MM.1S (cell line): ENCODE results near the gene HAT1.

Source experiments
- DNase-seq: peaks from one replicate; pipeline ENCODE4 v3.0.0-alpha.2; 2015
- H2AFZ ChIP-seq: fragments of 300-600 bp; sonication (generic); 2 replicates; pipeline ENCODE4 v1.6.0; 2016; ENCODE audit warnings: antibody characterized with exemption, low read length
- H3F3A ChIP-seq: fragments of 300-600 bp; sonication (generic); 2 replicates; pipeline ENCODE4 v1.6.1; 2016; ENCODE audit warnings: mild to moderate bottlenecking, antibody characterized with exemption, low read length, moderate library complexity, mixed read lengths; ENCODE audit not compliant: insufficient read depth
- H3K27ac ChIP-seq: fragments of 300-600 bp; sonication (generic); 2 replicates; pipeline ENCODE4 v1.5.1; 2016; ENCODE audit warnings: mild to moderate bottlenecking, low read length
- H3K27me3 ChIP-seq: fragments of 300-600 bp; sonication (generic); replicated peaks from 2 replicates; pipeline ENCODE4 v1.6.0; 2016; ENCODE audit warnings: low read length; ENCODE audit not compliant: insufficient read depth
- H3K36me3 ChIP-seq: fragments of 300-600 bp; sonication (generic); replicated peaks from 2 replicates; pipeline ENCODE4 v1.6.1; 2016; ENCODE audit warnings: mild to moderate bottlenecking, low read length, mixed read lengths; ENCODE audit not compliant: insufficient read depth
- H3K4me1 ChIP-seq: fragments of 300-600 bp; sonication (generic); 2 replicates; pipeline ENCODE4 v1.6.1; 2016; ENCODE audit warnings: low read length, mixed read lengths
- H3K4me2 ChIP-seq: fragments of 300-600 bp; sonication (generic); 2 replicates; pipeline ENCODE4 v1.6.0; 2016; ENCODE audit warnings: low read depth, low read length
- H3K4me3 ChIP-seq: fragments of 300-600 bp; sonication (generic); 2 replicates; pipeline ENCODE4 v1.5.1; 2016; ENCODE audit warnings: low read length, mixed read lengths
- H3K79me2 ChIP-seq: fragments of 300-600 bp; sonication (generic); 2 replicates; pipeline ENCODE4 v1.6.1; 2016; ENCODE audit warnings: mixed run types, low read length, mixed read lengths
- H3K9ac ChIP-seq: fragments of 300-600 bp; sonication (generic); 2 replicates; pipeline ENCODE4 v1.6.1; 2016; ENCODE audit warnings: low read length, mixed read lengths
- H3K9me2 ChIP-seq: fragments of 300-600 bp; sonication (generic); replicated peaks from 2 replicates; pipeline ENCODE4 v1.6.1; 2016; ENCODE audit warnings: mild to moderate bottlenecking, low read length, mixed read lengths; ENCODE audit not compliant: insufficient read depth
- H3K9me3 ChIP-seq: fragments of 300-600 bp; sonication (generic); replicated peaks from 2 replicates; pipeline ENCODE4 v1.6.1; 2016; ENCODE audit warnings: mild to moderate bottlenecking, low read length, mixed read lengths; ENCODE audit not compliant: insufficient read depth
- H4K20me1 ChIP-seq: fragments of 300-600 bp; sonication (generic); 2 replicates; pipeline ENCODE4 v1.6.1; 2016; ENCODE audit warnings: mild to moderate bottlenecking, low read length, moderate library complexity, mixed read lengths; ENCODE audit not compliant: insufficient read depth
- CTCF ChIP-seq: fragments of 300-600 bp; sonication (generic); IDR thresholded peaks from 2 replicates; pipeline ENCODE4 v1.5.1; 2016; ENCODE audit warnings: antibody characterized with exemption, low read length, mixed read lengths
- EZH2 ChIP-seq: fragments of 300-600 bp; sonication (generic); optimal IDR thresholded peaks from 2 replicates; pipeline ENCODE3; 2017; ENCODE audit warnings: low read depth, mild to moderate bottlenecking, antibody characterized with exemption, low read length, mixed read lengths
- EZH2phosphoT487 ChIP-seq: fragments of 300-600 bp; sonication (generic); IDR thresholded peaks from 2 replicates; pipeline ENCODE4 v1.6.1; 2018; ENCODE audit warnings: antibody characterized with exemption, low read length

HAT1 gene

GRCh38 chr2:171965661-171966060 lies 43.4 kb downstream of the HAT1 start:
- H3K9me3 ChIP-seq: no peaks in the 10 kb centered on the region
- H3K27me3 ChIP-seq: no peaks in the 10 kb centered on the region
- H3K4me3 ChIP-seq: no peak overlapping the region
- no peaks in the 10 kb centered on the region for H3F3A ChIP-seq
- no peak overlapping the region for H2AFZ ChIP-seq
- DNase-seq: no peak
- H3K4me2 ChIP-seq: no peak overlapping the region
- no peaks in the 10 kb centered on the region for H3K9me2 ChIP-seq
- no peaks in the 10 kb centered on the region for H3K4me1 ChIP-seq
- H3K9ac ChIP-seq: no peak overlapping the region
- H3K79me2 ChIP-seq: no peaks in the 10 kb centered on the region
- TF ChIP-seq EZH2 (no peak), EZH2phosphoT487 (no peak)
- H3K36me3 ChIP-seq: no peaks in the 10 kb centered on the region
- H3K27ac ChIP-seq: no peak overlapping the region
- H4K20me1 ChIP-seq: no peaks in the 10 kb centered on the region

DNA sequence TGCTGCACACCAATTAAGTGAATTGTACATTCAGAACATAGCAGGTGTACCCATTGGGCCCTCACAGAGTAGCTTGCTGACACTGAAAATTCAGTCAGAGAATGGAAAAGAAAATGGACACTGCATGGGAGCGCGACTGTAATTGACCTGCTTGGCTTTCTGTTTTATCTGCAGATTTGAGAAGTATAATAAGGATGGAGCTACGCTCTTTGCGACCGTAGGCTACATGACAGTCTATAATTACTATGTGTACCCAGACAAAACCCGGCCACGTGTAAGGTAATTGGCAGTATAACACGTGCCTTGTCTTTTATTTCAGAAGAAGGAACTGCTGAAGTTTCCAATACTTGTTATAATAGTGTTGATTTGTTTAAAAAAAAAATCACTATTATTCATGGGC lies 44.0 kb downstream of the HAT1 start:
- no peaks in the 10 kb centered on the region for H3K36me3 ChIP-seq
- TF ChIP-seq EZH2: no peak
- TF ChIP-seq CTCF: no peak
- no peak overlapping the region for H3K9ac ChIP-seq

DNA sequence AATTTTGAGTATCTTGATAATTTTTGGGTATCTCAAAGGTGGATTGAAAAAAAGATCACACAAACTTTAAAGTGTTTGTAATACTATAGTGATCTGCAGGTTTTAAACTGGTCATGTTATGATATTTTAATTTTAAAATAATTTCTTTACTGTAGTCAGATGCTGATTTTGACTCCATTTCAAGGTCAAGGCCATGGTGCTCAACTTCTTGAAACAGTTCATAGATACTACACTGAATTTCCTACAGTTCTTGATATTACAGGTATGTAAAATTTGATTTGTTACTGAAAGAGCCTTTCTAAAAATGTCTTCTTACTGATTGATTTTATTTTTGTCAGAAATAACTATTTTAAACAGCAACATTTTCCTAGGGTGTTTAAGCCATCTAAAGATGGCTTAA lies 44.4 kb downstream of the HAT1 start:
- Histone ChIP-seq H3K4me3 (no peak overlapping the region), H3K4me1 (no peaks in the 10 kb centered on the region), H4K20me1 (no peaks in the 10 kb centered on the region), H3K79me2 (no peaks in the 10 kb centered on the region), H3K27me3 (no peaks in the 10 kb centered on the region), H3F3A (no peaks in the 10 kb centered on the region), H3K9ac (no peak overlapping the region), H3K36me3 (no peaks in the 10 kb centered on the region), H3K9me2 (no peaks in the 10 kb centered on the region), H2AFZ (no peak overlapping the region), H3K4me2 (no peak overlapping the region), H3K27ac (no peak overlapping the region), H3K9me3 (no peaks in the 10 kb centered on the region)
- TF ChIP-seq EZH2phosphoT487 (no peak), CTCF (no peak), EZH2 (no peak)
- no peak for DNase-seq

More for the DNA sequence above, 44.0 kb downstream of the HAT1 start:
- H3K4me3 ChIP-seq: no peak overlapping the region
- no peaks in the 10 kb centered on the region for H3K9me2 ChIP-seq
- no peak for DNase-seq
- no peaks in the 10 kb centered on the region for H4K20me1 ChIP-seq
- no peaks in the 10 kb centered on the region for H3K4me1 ChIP-seq
- no peaks in the 10 kb centered on the region for H3F3A ChIP-seq
- no peak overlapping the region for H3K4me2 ChIP-seq
- H3K27ac ChIP-seq: no peak overlapping the region
- H3K9me3 ChIP-seq: no peaks in the 10 kb centered on the region
- H3K79me2 ChIP-seq: no peaks in the 10 kb centered on the region
- H2AFZ ChIP-seq: no peak overlapping the region
- no peaks in the 10 kb centered on the region for H3K27me3 ChIP-seq

GRCh38 chr2:171968509-171968908 lies 46.2 kb downstream of the HAT1 start:
- Histone ChIP-seq H3K4me2 (no peak overlapping the region), H2AFZ (no peak overlapping the region), H3K27ac (no peak overlapping the region), H3K4me3 (no peak overlapping the region), H4K20me1 (no peaks in the 10 kb centered on the region), H3K79me2 (no peaks in the 10 kb centered on the region), H3K36me3 (no peaks in the 10 kb centered on the region), H3K27me3 (no peaks in the 10 kb centered on the region), H3F3A (no peaks in the 10 kb centered on the region), H3K9ac (no peak overlapping the region), H3K9me3 (no peaks in the 10 kb centered on the region), H3K4me1 (no peaks in the 10 kb centered on the region), H3K9me2 (no peaks in the 10 kb centered on the region)
- TF ChIP-seq CTCF (no peak), EZH2 (no peak), EZH2phosphoT487 (no peak)
- DNase-seq: no peak
